ENCODE data around the gene CAPN12. TPM values are rescaled to one million over a fixed set of nuclear protein-coding genes. Genes with fewer than 3 reads are reported as not detected.

CAPN12 gene
- total RNA-seq, 1 donor: 0.18 TPM

DNA sequence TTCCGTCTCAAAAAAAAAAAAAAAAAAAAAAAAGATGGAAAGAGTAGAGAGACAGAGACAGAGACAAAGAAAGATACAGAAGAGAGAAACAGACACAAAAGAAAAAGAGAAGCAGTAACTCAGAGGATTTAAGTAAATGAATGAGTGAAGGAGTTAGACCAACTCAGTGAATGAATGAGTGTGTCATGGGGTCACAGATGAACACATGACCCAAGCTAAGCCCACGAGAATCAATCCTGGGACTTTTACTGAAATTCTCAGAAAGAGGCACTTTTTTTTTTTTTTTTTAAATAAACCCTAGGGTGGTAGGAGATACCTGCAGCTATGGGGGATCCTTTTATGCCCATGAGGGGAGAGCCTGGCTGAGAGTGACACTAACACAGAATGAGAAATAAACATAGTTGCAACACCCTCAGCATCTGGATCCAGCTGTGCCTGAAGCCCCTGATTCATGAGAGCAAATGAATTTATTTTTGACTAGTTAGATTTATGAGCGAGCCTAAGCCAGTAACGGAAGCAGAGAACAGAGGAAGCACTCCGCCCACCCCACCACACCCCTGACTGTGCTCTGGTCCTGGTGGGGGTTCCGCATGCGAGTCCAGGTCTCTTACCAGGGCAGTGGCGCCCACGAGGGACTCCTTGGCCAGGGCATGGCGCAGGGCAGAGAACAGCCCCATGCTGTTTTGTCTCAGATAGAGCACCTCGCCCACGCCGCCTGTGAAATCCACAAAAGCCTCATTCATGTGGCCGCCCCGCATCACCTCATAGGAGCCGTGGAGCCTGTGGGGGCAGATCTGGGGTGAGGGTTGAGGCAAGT lies 4.6 kb downstream of the CAPN12 start:
- H3K4me3 ChIP-seq (ENCODE audit: low read depth, low read length): no peak overlapping the region
- DNase-seq (ENCODE audit: low read depth): no peak
- TF ChIP-seq CTCF (IDR thresholded peaks at IDR 0.05; ENCODE audit: insufficient read depth, low read length): no peak

DNA sequence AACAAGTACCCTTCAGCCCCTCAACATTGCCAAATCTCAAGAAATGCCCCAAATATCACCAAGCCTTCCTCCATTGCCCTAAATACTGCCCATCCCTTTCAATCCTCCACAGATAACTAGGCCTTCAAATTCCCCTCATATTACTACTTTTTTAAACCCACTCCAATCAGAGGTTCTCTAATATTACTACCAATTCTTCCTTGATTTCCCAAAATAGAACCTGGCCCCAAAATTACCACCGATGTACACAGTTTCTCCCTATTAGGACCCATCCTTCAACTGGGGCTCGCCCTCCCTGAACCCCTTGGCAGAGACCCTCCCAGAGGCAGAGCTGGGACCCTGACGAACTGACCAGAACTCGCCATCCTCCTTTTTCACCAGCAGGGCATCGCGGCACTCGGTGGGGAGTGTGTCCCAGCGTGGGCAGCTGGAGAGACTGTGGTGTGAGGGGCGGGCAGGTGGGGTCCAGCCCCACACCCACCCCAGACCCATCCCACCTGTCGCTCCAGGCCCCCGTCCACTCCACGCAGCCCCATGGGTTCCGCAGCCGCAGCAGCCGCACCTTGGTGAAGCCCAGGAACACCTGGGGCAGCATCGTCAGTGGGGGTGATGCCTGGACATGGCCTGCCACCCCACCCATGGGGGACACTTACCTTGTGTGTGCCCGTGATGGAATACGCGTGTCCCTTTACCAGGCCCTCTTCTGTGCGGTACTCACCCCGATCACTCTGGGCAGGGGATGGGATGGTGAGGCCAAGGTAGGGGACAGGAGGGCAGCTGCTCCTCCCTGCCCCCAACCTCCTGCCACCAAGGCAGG lies 6.1 kb downstream of the CAPN12 start:
- TF ChIP-seq CTCF (IDR thresholded peaks at IDR 0.05; ENCODE audit: insufficient read depth, low read length): no peak
- no peak for DNase-seq (ENCODE audit: low read depth)
- no peak overlapping the region for H3K4me3 ChIP-seq (ENCODE audit: low read depth, low read length)

DNA sequence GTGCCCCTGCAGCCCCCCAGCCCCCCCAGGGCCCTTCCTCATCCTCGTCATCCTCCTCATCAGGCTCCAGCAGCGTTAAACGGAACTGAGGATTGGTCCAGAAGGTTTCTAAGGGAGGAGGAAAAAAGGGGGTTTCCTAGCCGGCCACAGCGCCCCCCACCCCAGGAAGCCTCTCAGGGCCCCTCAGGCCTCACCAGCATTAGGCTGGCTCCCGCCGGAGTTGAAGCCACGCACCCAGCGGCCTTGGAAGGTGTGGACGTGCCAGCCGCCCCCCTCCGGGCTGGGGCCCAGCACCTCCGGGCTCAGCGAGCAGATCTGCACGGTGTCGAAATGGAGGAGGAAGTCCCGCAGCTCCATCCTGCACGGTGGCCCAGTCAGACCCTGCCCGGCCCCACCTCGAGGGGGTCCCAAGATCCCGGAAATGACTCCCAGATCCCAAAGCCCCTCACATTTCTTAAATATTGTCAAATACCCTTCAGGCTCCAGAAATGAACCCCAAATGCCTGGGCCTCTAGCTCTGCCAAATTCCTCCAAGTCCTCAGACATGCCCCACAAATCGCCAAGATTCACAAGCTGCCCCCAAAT lies 6.9 kb downstream of the CAPN12 start:
- no peak for TF ChIP-seq CTCF (IDR thresholded peaks at IDR 0.05; ENCODE audit: insufficient read depth, low read length)
- no peak overlapping the region for H3K4me3 ChIP-seq (ENCODE audit: low read depth, low read length)
- DNase-seq (ENCODE audit: low read depth): no peak

GRCh38 chr19:38736413-38737280 lies 7.6 kb downstream of the CAPN12 start:
- no peak for DNase-seq (ENCODE audit: low read depth)
- no peak for TF ChIP-seq CTCF (IDR thresholded peaks at IDR 0.05; ENCODE audit: insufficient read depth, low read length)
- H3K4me3 ChIP-seq (ENCODE audit: low read depth, low read length): no peak overlapping the region

GRCh38 chr19:38736036-38736412 lies 8.2 kb downstream of the CAPN12 start:
- H3K4me3 ChIP-seq (ENCODE audit: low read depth, low read length): peak overlapping the region; percentile 45
- TF ChIP-seq CTCF (IDR thresholded peaks at IDR 0.05; ENCODE audit: insufficient read depth, low read length): no peak
- DNase-seq (ENCODE audit: low read depth): no peak

- no peak for TF ChIP-seq CTCF (IDR thresholded peaks at IDR 0.05; ENCODE audit: insufficient read depth, low read length)
- H3K4me3 ChIP-seq (ENCODE audit: low read depth, low read length): no peak overlapping the region
- no peak for DNase-seq (ENCODE audit: low read depth)
Measured at GRCh38 chr19:38735257-38735686, 9.0 kb downstream of the CAPN12 start.
